EL (cell line): Measurements from ENCODE around the gene PITPNC1.
"Not testable (repeated sequence)": the region's sequence is repeated elsewhere in the genome, so short reads cannot be mapped to it uniquely, and the experiment has no call there.

Experiments used
- DNase-seq: peaks from one replicate; pipeline ENCODE4 v3.0.0-alpha.2; 2016

PITPNC1 gene

GRCh38 chr17:67557921-67558320 is 180.8 kb downstream of the PITPNC1 start:
- no peak for DNase-seq

- no peak for DNase-seq
Observed at GRCh38 chr17:67558740-67559380, 181.8 kb downstream of the PITPNC1 start.

GRCh38 chr17:67559381-67559966 is 182.4 kb downstream of the PITPNC1 start:
- no peak for DNase-seq

GRCh38 chr17:67562005-67562404 is 184.9 kb downstream of the PITPNC1 start:
- DNase-seq, result no peak

GRCh38 chr17:67563692-67564228 is 186.7 kb downstream of the PITPNC1 start:
- DNase-seq, result no peak

- DNase-seq, result no peak
Observed at GRCh38 chr17:67565068-67565467, 188.0 kb downstream of the PITPNC1 start.

- no peak for DNase-seq
Observed at GRCh38 chr17:67566656-67567055, 189.6 kb downstream of the PITPNC1 start.

- no peak for DNase-seq
Observed at GRCh38 chr17:67569015-67569451, 192.0 kb downstream of the PITPNC1 start.

- DNase-seq, result no peak
Observed at GRCh38 chr17:67569873-67570272, 192.8 kb downstream of the PITPNC1 start.

- no peak for DNase-seq
Observed at GRCh38 chr17:67570797-67571196, 193.7 kb downstream of the PITPNC1 start.

GRCh38 chr17:67571478-67571877 is 194.4 kb downstream of the PITPNC1 start:
- DNase-seq, result no peak

- DNase-seq, result no peak
Observed at GRCh38 chr17:67573987-67574657, 197.0 kb downstream of the PITPNC1 start.

GRCh38 chr17:67574658-67575293 is 197.7 kb downstream of the PITPNC1 start:
- DNase-seq, result no peak

- no peak for DNase-seq
Observed at GRCh38 chr17:67575325-67575724, 198.2 kb downstream of the PITPNC1 start.

- DNase-seq, result no peak
Observed at GRCh38 chr17:67576471-67577115, 199.5 kb downstream of the PITPNC1 start.

GRCh38 chr17:67577429-67578141 is 200.5 kb downstream of the PITPNC1 start:
- DNase-seq, result no peak

GRCh38 chr17:67578142-67578457 is 201.0 kb downstream of the PITPNC1 start:
- no peak for DNase-seq

- DNase-seq, result not testable (repeated sequence)
Observed at GRCh38 chr17:67578679-67579405, 201.8 kb downstream of the PITPNC1 start.

- DNase-seq, result no peak
Observed at GRCh38 chr17:67582673-67583081, 205.6 kb downstream of the PITPNC1 start.

GRCh38 chr17:67585077-67585602 is 208.1 kb downstream of the PITPNC1 start:
- DNase-seq, result no peak

GRCh38 chr17:67588326-67588725 is 211.2 kb downstream of the PITPNC1 start:
- no peak for DNase-seq
